Glomerular visceral epithelial cell (primary cell): ENCODE data around the gene MYZAP.

Source experiments
- DNase-seq: peaks from one replicate; pipeline ENCODE4 v3.0.0-alpha.2; 2016; ENCODE audit errors: extremely low spot score

MYZAP gene

GRCh38 chr15:57562196-57562769, 29.4 kb upstream of the MYZAP start:
- DNase-seq: no peak

DNA sequence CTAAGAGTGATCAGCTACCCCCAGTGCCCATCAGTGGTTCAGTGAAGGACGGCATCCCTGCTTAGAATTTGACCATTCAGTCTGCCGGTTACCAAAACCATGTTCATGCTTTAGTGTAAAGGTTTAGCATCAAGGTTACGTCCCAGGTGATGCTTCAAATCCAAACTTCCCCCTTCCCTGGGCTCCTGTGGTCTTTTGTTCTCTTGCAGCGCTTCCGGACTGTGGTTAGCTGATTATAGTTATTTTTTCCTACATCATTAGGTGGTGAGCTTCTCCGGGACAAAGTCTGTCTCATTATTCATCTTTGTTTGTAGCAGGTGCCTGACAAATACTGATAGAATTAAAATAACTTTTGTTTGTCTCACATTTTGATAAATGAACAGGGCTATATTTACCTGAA, 28.3 kb upstream of the MYZAP start:
- DNase-seq: no peak

DNA sequence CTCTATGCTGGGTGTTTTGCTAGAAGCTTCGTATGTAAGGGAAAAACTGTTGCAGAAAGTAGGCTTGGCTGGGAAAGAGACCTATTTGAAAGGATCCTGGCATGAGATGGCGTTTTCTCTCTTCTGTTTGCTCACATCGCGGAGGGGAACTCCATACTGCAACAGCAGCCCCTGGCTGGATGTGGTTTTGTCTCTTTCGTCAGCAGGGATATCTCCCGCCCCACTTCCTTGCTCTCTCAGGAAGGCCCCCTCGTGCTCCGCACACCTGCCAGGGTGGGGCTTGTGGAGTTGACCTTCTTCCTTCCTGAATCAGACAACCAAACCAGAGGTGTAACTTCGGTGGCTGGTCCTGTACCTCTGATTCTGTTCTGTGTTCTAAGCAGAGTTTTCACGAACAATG, 26.4 kb upstream of the MYZAP start:
- no peak for DNase-seq

DNA sequence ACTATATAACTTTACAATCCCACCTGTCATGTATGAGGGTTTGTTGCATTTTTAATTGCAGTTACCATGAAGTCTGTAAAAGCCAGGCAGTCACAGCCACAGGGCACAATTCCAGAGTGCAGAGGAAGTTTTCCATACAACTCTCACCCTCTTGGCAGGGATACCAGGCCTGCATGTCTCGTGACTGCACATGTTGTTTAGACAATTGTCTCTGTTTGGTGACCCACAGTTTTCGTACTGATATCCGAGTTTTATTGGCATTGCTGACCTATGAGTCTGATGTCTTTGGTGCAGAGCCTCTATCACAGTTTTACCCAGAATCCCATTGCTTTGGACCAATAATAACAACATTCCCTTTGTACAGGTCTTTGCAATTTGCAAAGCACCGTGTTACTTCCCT, 24.9 kb upstream of the MYZAP start:
- DNase-seq: no peak

- no peak for DNase-seq
These were observed 23.8 kb upstream of the MYZAP start for GRCh38 chr15:57567891-57568290.

DNA sequence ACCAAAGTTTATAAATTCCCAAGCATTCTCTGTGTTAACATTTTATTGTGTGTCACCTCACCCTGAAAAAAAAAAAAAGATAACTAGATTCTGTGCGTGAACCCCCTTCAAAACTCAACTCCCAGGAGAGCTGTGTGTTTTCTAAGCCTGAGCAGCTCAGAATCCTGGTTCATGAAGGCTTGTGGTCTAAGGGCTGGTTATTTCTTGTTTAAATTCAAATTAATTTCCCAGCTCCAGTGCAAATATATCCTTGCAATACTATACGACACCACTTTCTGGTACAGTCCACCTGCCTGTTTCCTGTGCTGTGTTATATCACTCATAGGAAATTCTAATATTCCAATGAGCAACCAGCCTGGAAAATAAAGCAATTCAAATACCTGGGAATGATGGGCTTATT, 23.4 kb upstream of the MYZAP start:
- DNase-seq: no peak

DNA sequence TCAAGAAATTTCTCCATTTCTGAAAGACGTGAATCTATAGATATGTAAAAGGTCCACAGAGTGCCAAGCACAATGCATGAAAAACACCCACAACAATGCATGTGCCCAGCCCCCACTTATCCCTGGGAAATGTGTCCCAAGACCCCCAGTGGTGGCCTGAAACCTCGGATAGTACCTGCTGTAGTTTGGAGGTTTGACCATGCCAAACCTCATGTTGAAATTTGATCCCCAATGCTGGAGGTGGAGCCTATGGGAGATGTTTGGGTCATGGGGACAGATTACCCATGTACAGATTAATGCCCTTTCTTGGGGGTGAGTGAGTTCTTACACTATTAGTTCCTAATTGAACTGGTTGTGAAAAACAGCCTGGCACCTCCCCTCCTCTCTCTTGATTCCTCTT, 21.4 kb upstream of the MYZAP start:
- no peak for DNase-seq

- peak; percentile 45 for DNase-seq
These were observed 20.7 kb upstream of the MYZAP start for GRCh38 chr15:57570994-57571393.

DNA sequence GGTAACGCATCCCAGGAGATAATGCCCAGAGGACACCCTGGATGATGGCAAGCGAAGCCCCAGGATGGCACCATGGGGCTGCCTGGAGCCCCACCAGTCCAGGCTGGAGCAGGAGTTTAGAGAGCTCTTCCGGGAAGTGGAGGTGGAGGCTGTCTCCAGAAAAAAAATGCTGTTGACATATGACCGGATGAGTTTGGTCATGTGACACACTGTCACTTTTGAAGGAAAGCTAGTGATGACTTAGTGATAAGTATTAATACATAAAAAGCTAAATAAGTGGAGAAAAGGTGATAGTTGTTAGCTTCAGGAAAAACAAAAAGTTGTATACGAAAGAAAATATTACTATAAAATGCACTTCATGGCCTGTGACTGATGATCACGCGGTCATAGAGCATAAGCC, 20.0 kb upstream of the MYZAP start:
- DNase-seq: no peak

DNA sequence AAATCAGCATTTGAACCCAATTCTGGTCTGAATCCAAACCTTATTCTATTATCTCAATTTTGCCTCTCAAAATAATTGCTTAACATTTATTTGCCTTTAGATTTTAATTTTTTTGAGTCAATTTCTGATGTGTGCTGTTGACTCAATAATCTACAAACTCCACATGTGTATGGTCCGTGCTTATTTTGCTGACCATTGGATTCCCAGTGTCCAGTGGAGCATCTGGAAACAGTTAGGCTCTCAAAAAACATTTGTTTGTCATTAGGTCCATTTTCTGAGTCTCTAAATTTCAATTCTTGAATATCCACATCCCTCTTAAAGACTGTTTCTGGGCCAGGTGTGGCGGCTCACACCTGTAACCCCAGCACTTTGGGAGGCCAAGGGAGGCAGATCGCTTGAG, 19.2 kb upstream of the MYZAP start:
- no peak for DNase-seq

DNA sequence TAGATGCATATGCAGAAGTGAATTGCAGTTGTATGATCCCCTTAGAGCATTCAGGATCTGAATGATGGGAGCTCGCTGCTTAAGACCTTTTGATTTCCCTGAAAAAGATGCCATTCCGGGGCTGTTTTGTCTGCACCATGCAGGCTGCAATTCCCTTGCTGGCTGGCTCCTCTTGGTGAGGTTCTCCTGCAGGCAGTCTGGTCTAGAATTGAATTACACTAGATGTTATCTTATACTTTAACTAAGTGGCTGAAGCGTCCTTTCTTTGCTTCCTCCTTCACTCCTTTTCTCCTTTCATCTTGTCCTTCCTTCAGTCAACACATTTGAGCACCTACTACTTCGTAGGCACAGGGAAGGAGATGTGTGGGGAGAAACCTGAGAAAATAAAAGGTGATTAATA, 18.6 kb upstream of the MYZAP start:
- DNase-seq: no peak

DNA sequence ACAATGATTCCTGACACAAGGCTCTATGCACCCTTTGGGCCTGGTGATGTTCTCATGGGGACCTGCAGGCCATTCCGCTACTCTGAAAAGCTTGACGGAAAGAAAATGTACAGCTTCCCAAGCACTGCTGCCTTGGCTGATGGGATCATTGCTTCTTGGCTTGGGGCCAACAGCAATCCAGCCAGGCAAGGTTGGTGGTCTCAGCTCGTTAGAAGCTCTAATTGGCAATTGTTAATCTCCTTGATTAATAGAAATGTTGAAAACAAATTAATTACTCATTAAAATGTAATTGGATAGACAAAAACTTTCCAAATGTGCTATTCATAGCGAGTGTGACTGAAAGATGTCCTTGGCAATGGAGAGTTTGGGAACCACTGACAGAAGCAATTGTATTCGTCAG, 16.3 kb upstream of the MYZAP start:
- DNase-seq: no peak

DNA sequence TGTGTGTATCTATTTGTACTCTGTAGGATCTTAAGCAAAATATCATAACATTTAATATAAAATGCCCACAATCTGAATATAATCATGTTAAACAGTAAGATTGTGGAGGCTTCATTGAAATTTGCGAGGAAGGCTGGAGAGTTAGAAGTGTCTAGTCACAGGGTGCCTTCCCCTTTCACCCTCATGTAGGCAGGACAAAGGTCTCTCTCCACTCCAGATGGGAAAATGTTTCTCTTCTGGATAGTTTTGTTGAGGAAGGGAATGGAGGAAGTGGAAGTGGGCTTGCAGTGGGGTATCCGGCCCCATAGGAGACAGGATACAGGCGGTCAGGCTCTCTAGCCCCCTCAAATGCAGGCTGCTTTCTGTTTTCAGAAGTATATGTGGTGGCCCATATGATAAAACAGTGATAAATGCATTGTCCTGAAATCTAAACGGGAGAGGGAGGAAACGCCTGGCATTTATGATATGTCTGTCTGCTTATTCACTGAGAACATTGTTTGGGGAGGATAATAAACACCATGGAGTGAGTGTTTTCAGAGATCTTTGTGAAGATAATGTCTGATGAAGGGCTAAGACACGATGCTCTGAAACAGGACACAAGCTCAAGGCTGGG, 13.3 kb upstream of the MYZAP start:
- no peak for DNase-seq

DNA sequence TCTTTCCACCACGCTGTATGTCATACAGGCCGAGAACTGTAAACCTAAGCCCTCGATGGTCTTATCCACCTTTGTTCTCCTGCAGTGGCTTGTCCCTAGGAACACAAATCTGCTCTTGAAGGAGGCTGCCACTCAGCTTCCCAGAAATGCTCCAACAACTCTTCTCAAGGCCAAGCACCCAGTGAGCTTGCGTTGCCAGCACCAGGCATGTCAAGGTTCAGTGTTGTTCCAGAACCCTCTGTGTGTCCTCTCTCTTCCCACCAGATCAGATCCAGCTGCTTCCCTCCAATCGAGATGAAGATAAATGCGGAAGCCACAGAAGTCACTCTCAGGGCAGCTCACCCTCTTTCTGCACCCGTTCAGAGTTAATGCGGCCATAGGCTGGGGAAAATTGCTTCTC, 11.3 kb upstream of the MYZAP start:
- DNase-seq: no peak

GRCh38 chr15:57580866-57581265, 10.8 kb upstream of the MYZAP start:
- no peak for DNase-seq

- DNase-seq: no peak
These were observed 9.6 kb upstream of the MYZAP start for GRCh38 chr15:57582090-57582489.

DNA sequence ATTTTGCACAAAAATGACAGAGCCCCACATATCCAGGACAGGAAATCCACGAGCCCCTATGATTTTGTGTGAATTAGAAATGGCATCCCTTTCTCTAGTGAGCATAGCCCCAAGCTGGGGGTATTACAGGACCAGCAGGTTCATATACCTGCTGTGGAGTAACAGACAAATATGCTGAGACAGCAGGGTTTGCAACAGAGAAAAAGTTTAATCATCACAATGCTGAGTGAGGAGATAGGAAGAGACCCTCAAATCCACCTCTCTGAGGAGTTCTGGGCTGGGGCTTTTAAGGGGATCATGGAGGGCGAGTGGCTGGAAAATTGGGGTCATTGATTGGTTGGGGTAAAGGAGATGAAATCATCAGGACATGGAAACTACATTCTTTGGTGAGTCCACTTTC, 8.4 kb upstream of the MYZAP start:
- DNase-seq: no peak

GRCh38 chr15:57583720-57584119, 8.0 kb upstream of the MYZAP start:
- no peak for DNase-seq

DNA sequence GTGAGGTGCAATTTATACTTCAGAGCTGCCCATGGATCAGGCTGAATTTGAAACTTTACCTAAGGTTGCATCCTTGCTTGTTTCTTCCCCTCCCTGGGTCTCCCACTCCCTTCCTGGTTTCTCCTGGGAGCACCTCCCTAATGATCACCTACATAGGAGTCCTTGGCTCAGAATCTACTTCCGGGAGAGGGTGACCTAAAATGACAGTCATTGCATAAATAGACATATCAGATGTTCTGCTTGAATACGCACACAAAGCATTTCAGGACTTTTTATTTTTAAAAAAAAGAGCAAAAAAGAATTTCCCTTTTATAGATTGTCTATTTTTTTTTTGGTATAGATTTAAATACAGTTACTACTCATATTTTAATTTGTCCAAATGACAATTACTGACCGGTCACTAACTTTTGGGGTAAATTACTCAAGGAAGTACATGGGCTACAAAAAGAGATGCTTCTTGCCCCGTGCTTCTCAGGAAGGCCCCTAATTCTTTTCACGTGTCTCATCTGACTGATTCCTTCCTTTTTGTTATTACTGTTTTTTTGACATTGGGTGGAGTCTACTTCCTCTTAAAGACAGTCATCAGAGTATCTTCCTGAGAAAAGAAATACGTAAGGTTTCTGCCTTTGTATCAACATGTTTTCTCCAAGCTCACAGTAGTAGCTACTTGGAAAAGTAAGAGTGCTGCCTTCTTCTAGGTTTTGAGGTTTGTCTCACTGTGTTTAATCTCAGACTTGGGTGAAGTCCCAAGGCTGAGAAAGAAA, 4.9 kb upstream of the MYZAP start:
- no peak for DNase-seq

DNA sequence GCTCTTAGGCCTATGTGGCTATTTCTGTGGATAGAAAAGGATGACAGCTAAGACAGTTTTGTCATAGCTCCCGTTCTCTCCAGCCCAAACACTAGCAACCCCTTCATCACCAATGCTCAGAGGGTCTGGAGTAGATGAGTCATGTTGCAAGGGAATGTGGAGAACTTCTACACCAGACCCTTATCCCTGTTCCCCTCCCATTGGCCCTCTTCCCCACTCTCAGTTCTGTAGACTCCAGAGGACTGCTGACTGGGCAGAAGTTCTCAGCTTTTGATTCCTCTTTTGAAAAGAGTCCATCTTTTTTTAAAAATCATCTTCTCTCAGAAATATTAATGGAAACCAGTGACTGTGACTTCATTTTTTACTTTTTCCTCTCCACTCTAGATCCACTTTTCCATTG, 2.4 kb upstream of the MYZAP start:
- DNase-seq: no peak

DNA sequence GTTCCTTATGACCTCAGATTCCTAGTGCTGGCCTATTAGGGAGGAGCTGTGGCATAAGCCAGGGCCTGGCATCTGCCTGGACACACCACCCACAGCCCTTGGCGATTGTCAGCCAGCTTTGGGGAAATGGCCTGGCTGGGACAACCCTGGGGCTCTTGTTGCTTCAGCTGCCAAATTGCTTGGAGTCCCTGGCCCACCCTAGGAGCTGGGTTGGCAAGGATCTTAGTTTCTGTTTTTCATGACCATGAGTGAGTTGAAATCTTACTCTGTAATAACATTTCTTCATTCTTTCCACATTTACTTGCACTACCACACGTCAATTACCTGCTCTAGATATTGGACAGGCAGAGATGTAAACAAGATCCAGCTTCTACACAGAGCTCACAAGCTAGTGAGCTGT, 1.9 kb upstream of the MYZAP start:
- no peak for DNase-seq

- no peak for DNase-seq
These were observed 375 bp upstream of the MYZAP start for GRCh38 chr15:57591237-57591821.

DNA sequence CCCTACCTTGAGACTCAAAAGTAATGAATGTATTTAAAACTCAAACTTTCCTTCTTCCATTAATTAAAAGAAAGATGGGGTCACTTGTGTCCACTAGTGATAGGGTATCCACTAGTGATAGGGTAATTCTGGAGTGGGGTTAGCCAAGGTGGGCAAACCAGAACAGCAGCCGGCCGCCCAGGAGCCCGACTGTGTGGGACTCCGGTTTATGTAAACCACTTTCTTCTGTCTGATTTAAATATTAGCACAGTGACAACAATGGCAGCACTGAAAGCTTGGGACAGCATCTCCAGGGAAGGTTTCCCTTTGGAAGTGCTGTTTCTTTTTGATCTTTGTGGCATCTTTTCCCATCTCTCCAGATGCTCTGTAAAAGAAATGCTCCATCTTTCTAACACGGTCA, 722 bp downstream of the MYZAP start:
- no peak for DNase-seq
